T-helper 1 cell treated with Interleukin-12 subunit alpha and Interleukin-12 subunit beta and Interleukin-4 antibody, amounts not matched to agents 30 ng/mL and 1 ng/mL, for 36 hours (primary cell): ENCODE measurements around the gene APOBR. TPM values are rescaled to one million over a fixed set of nuclear protein-coding genes. Genes with fewer than 3 reads are reported as not detected.
"Not testable (repeated sequence)": the region's sequence is repeated elsewhere in the genome, so short reads cannot be mapped to it uniquely, and the experiment has no call there.

Source experiments
- intact Hi-C: fragments of 100-400 bp; cut with micrococcal nuclease; formaldehyde crosslinking; loops from one replicate; pipeline ENCODE4 v1.15.1; 2024
- total RNA-seq: library from RNA; stranded (reverse); gene quantifications from 2 replicates; pipeline ENCODE4 v1.2.3, GENCODE V29; 2022

The APOBR gene
- total RNA-seq, 1 donor from 2014 or later = 13.0 TPM

DNA sequence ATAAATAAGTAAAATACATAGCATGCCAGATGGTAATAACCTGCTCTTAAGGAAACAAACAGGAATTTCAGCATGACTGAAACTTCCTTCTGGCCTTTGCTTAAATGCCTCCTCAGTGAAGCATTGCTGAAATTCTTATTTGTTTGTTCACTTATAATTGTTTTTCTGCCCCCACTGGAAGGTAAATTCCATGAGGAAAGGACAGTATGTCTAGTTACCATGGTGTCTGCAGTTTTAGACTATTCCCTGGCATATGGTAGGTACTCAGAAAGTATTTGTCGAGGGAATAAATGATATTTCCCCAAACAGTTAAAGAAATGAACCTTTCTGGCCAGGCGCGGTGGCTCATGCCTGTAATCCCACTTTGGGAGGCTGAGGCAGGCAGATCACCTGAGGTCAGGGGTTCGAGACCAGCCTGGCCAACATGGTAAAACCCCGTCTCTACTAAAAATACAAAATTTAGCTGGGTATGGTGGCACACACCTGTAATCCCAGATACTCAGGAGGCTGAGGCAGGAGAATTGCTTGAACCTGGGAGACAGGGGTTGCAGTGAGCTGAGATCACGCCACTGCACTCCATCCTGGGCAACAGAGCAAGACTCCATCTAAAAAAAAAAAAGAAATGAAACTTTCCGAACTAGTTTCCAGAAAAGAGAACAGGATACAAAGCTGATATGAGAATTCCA, 32.8 kb downstream of the APOBR start:
- intact Hi-C loops = not testable (repeated sequence)

DNA sequence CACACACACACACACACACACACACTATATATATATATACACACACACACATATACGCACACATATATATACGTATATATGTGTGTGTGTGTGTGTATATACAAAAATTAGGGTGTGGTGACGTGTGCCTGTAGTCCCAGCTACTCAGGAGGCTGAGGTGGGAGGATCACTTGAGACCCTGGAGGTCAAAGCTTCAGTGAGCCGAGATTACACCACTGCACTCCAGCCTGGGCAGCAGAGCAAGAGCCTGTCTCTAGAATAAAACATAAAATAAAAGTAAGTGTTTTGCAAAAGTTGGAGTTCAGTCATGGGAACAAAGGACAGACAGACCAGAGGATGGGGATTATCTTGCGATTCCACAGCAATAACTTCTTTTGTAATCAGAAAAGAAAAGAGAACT, 33.5 kb downstream of the APOBR start:
- intact Hi-C loops = no loop called here

DNA sequence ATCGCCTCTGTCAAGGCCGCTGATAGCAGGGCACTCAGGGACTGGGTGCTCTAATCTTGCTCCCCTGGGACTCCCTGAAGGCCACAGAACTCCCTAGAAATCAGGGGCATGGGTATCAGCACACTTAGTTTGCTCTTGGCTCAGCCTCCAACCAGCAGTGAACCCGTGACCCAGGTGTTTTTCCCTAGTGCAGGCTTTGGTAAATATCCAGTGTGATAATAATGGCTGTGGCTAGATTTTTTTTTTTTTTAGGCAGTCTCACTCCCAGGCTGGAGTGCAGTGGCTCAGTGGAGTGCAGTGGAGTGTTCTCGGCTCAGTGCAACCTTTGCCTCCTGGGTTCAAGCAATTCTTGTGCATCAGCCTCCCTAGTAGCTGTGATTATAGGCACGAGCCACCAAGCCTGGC, 34.0 kb downstream of the APOBR start:
- intact Hi-C loops = no loop called here

DNA sequence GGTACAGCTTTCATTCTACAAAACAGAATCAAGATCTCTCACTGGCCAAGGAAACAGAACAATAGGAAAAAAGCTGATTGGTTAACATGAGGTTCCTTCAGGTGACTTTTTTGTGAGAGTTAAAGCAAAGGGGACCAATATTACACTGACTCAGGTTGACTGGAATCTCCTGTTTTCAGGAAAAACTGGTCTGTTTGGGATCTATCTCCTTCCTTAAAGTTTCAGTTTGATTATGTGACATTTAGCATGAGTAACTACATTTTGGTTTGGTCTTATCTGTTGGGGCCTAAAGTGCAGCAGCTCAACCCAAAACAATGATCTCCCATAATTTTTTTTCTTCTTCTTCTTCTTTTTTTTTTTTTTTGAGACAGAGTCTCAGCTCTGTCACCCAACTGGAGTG, 34.7 kb downstream of the APOBR start:
- intact Hi-C loops = no loop called here

DNA sequence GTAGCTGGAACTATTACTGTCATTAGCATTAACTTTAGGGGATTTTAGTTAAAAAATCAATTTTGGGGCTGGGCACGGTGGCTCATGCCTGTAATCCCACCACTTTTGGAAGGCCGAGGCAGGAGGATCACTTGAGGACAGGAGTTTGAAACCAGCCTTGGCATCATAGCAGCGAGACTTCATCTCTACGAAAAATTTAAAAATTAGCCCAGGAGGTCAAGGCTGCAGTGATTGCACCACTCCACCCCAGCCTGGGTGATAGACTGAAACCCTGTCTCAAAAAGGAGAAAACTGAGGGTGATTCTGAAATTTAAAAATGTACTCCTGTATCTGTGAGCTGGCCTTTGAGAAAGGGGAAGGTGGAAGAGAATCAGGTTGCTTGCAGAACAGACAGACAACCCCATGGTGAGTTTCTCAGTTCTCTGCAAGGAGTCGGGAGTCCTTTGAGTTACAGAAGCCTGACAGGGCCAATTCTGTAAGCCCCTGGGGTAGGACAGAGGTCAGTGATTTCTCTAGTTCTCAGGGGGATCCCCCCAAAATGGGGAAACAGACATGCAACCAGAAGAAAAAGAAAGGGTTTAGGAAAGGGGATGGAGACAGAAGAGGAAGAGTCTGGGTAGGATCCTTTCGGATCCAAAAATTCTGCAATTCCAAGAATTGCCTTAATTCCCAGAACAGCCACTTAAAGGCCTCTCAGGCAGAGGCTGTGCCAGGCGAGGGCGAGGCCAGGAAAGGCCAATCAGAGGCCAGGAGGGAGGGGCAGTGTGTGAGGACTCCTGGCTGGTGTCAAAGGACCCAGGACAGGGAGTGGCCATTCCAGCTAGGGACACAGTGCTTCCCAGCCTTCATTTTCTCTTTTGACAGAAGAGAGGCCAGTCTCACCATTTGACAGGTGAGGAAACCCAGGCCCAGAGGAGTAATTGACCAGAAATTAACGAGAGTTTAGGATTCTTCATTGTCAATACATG, 37.6 kb downstream of the APOBR start:
- intact Hi-C loops = no loop called here

DNA sequence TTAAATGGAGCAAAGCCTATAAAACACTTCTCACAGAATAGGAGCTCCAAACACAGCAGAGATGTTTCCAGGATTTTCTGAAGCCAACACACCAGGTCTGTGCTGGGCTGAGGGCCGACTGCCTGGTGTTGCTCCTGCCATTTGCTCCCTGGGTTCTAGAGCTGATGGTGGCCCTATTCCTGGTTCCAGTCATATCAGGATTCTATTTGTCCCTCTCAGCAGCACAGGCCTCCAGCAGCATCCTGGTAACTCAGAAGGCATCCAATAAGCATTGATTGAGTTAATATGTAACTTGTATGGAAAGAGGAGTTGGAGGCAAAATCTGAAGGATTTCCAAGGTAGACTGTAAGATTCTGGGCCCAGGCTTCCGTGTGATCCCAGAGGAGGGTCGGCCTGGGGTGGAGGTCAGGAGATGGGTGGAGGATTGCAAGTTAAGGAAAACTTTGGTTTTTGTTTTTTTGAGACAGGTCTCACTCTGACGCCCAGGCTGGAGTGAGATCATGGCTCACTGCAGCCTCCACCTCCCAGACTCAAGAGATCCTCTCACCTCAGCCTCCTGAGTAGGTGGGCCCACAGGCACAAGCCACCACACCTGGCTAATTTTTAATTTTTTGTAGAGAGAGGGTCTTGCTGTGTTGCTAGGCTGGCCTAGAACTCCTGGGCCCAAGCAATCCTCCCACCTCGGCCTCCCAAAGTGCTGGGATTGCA, 38.7 kb downstream of the APOBR start:
- intact Hi-C loops = no loop called here

DNA sequence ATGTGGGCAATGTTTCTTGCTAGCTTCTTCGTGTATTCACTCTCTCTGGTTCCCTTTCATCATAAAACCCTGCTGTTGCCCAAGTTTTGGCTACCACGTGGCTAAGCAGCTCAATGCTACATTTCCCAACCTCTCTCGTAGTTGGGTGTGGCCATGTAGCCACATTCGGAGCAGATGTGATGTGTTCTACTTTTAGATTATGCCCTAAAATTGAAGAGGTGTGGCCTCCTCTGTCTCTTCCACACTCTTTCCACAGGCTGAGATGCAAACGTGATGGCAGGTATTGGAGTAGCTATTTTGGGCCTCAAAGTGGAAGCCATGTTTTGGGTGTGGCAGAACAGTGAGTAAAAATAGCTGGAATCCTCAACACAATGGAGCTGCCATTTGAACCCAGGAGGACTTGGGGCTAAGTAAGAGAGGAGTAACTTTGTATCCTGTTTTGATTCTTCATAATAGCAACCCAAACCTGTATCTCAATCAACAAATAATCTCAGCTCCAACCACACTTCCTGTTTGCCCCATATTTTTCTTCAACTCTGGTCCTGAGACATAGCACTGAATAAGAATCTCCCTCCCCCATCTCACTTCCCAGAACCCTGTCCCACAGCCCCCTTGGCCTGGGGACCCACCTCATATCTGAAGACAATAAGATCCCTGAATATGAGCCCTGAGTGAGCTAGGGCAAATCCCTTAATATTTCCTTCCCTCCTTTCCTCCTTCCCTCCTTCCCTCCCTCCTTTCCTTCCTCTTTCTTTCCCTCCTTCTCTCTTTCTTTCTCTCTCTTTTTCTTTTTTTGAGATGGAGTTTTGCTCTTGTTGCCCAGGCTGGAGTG, 40.3 kb downstream of the APOBR start:
- intact Hi-C loops = no loop called here

DNA sequence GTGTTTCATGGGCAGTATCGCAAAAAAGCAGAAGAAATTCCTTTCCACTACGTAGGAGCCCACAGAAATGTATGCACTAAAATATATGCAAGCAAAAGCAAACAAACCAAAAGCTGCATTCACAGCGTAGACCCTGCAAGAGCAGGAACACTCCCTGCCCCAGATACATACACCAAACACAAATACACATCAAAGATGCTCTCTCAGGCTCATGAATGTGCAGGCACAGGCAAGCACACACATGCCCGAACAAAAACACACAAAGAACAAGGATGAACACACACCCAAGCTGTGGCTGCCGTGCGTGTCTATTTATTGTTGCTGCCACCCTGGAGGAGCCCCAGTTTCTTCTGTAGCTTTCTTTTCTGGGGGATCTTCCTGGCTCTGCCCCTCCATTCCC, 42.6 kb downstream of the APOBR start:
- intact Hi-C loops = no loop called here

DNA sequence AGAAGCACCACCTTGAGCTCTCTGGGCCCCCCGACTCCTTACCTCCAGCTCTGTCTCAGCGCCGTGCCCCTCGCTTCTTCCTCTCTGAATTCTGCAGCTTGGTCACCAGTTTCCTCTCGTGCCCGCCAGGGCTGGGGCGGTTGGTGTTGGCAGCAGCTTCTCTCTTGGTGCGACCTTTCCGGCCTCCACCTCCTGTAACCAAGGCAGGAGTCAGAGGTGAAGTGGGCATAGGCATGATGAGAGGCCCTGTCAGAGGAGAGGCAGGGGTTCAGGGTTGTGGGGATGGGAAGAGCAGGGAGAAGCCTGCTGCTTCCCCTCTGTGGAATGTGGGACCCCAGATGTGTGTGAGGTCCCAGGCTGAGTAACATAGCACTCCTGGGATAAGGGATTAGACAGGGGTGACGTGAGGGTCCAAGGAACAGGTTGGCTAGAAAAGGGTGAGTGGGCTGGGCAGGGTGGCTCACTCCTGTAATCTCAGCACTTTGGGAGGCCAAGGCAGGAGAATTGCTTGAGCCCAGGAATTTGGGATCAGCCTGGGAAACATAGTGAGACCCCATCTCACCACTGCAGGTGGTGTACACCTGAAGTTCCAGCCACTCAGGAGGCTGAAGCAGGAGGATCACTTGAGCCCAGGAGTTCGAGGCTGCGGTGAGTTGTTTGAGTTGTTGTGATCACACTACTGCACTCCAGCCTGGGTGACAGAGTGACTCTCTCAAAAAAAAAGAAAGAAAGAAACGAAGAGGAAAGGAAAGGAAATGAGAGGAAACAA, 43.7 kb downstream of the APOBR start:
- intact Hi-C loops = no loop called here

DNA sequence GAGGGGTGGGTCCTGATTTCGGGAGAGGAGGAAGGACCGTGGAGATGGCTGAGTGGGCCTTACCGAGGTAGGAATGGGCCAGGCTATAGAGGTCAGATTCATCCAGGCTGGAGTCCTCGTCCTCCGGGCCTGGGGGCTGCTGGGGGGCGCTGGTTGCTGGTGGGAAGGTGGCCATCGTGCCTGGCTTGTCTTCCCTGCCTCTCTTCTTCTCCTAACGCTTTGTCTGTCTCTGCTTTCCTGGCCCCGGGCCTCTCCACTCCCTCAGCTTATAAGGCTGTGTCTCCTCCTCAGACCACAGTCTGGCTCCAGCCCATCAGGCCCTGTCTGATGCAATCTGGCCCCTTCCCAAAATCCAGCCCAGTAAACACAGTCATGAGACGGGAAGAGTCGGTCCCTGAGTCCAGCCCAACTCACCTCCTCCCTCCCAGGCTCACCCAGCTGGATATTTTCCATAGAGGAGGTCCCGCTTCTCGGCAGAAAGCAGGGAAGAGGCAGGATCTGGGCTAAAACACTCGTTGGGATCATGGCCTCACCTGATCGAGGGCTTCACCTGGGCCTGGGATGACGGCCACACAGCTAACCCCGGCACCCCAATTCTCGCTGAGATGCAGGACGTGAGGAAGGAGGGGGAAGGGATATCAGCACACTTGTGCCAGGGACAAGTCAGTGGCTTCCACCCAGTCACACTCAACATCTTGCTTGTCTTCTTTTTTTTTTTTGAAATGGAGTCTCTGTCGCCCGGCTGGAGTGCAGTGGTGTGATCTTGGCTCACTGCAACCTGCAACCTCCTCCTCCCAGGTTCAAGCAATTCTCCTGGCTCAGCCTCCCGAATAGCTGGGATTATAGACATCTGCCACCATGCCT, 44.5 kb downstream of the APOBR start, which contains the start of gene NUPR1:
Gene NUPR1 (minus strand): TSS at position 242 of the 864 bp plus-strand sequence. CDS start 67 bp downstream, at position 175.
- intact Hi-C loops = no loop called here

DNA sequence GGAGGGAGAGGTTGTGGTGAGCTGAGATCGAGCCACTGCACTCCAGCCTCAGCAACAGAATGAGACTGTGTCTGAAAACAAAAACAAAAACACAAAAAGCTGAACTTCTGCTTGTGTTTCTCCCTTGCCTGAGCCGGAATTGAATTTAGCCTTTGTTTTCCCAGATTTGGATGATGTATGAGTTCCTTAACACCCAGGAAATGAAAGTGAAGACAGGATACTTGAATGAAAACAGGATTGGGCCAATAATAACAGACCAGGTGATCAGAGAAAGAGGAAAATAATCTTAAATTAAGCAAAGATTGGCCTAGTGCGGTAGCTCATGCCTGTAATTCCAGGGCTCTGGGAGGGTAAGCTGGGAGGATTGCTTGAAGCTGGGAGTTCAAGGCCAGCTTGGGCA, 45.9 kb downstream of the APOBR start:
- intact Hi-C loops = no loop called here

DNA sequence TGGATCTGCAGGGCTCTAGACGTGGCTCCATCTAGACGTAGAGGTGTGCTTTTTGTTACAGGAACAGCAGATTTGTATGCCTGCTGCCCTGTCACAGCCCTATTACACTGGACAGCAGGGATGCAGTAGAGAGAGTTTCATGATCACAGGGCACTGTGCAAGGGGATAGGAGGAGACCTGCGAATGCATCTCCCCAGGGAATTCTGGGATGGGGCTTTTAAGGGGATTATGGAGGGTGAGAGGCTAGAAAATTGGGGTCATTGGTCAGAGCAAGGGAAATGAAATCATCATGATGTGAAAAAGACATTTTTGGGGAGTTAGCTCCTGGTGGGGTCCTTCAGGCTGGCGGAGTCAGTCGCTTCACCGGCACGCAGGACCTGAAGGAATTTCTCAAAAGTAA, 48.2 kb downstream of the APOBR start:
- intact Hi-C loops = no loop called here

DNA sequence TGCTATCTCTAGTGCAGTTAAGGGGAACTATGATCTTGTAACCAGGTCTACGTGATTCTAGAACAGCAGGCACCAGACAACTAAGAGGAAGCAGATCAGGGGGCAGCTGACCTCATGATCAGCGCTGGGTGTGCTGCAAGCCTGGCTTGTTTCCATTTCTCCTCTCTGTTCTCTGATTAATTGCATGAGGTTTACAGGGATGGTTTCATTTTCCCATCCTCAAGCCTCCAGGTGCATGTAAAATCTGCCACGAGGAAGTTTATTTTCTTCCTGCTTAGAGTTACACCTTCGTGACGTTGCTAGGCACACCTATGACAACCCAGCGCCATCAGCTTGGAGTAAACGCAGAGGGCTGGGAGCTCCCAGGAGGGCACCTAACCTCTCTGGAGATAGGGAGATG, 48.6 kb downstream of the APOBR start:
- intact Hi-C loops = no loop called here

DNA sequence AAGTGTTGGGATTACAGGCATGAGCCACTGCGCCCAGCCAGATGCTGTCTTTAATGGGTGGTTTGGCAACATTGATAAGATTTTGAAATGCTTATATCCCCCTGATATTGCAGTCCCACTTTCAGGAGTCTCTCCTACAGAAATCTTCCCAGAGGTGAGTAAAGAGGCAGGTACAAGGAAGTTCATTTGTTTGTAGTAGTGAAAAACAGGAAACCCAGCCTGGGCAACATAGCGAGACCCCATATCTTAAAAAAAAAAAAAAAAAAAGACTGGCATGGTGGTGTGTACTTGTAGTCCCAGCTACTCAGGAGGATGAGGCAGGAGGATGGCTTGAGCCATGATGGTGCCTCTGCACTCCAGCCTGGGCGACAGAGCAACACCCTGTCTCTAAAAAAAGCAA, 50.6 kb downstream of the APOBR start:
- intact Hi-C loops = loop anchor here (5.0 kb wide), 1 partner anchor 268 kb away; no protein-coding TSS in a partner anchor

DNA sequence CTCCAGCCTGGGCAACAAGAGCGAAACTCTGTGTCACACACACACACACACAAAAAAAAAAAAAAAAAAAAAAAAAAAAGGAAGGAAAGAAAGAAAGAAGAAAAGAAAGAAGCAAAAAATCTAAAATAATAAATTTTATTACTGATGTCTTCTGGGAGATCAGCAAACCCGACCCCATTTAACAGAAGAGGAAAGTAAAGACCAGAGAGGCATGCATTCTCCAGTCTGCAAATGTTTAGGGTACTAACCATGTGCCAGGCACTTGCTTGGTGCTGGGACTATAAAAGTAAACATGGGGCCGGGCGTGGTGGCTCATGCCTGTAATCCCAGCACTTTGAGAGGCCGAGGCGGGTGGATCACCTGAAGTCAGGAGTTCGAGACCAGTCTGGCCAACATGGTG, 51.5 kb downstream of the APOBR start:
- intact Hi-C loops = loop anchor here (5.0 kb wide), 1 partner anchor 269 kb away; no protein-coding TSS in a partner anchor

DNA sequence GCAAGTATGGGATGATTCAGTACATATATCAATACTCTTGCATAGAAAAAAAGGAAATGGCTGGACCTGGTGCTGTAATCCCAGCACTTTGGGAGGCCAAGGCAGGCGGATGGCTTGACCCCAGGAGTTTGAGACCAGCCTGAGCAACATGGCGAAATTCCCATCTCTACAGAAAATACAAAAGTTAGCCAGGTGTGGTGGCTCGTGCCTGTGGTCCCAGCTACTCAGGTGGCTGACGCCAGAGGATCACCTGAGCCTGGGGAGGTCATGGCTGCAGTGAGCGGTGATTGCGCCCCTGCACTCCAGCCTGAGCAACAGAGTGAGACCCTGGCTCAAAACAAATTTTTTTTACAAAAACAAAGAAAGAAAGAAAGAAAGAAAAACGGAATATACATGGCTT, 52.2 kb downstream of the APOBR start:
- intact Hi-C loops = loop anchor here (5.0 kb wide), 1 partner anchor 269 kb away; no protein-coding TSS in a partner anchor

DNA sequence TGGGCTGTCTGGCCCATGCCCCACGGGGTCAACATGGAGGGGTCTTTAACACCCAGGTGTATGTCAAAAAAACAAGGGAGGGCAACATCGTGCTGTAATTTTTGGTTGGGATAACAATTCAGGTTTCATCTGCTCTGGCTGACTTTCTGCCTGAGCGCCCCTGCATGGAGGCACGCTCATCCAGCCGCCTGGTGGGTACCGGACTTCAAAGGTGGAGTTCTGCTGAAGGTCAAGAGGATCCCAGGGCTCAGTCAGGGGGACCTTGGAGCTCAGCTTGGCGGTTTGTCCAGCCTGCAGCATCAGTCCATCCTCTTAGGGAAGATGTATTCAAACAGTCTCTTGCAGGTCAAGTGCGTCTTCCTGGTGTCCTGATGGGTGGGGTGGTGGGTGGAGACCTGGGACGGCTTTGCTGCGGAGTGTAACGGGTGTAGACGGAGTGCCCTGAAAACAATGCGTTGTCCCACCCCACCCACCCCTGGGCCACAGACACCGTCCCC, 53.9 kb downstream of the APOBR start:
- intact Hi-C loops = loop anchor here (5.0 kb wide), 1 partner anchor 271 kb away; no protein-coding TSS in a partner anchor
